GM19351 (cell line): Measurements from ENCODE around the gene IVNS1ABP.

Experiments used
- ATAC-seq: cut with Tn5 transposase; IDR thresholded peaks from one replicate; pipeline ENCODE4 v1.9.1; 2021; ENCODE audit warnings: mild to moderate bottlenecking, moderate library complexity; ENCODE audit not compliant: unreplicated experiment

Gene IVNS1ABP

GRCh38 chr1:185297982-185298381 is 19.1 kb downstream of the IVNS1ABP start:
- ATAC-seq = no peak

- no peak for ATAC-seq
Measured at GRCh38 chr1:185295091-185295490, 22.0 kb downstream of the IVNS1ABP start.

GRCh38 chr1:185293967-185294542 is 23.0 kb downstream of the IVNS1ABP start:
- ATAC-seq = no peak

- ATAC-seq = no peak
Measured at GRCh38 chr1:185292237-185292636, 24.8 kb downstream of the IVNS1ABP start.

- ATAC-seq = no peak
Measured at GRCh38 chr1:185291652-185292051, 25.4 kb downstream of the IVNS1ABP start.

- peak; percentile 54 for ATAC-seq
Measured at GRCh38 chr1:185291159-185291558, 25.9 kb downstream of the IVNS1ABP start.

- ATAC-seq = no peak
Measured at GRCh38 chr1:185289880-185290279, 27.2 kb downstream of the IVNS1ABP start.

GRCh38 chr1:185288435-185288834 is 28.6 kb downstream of the IVNS1ABP start:
- ATAC-seq = no peak

GRCh38 chr1:185287451-185287850 is 29.6 kb downstream of the IVNS1ABP start:
- no peak for ATAC-seq

GRCh38 chr1:185284533-185285276 is 32.3 kb downstream of the IVNS1ABP start:
- no peak for ATAC-seq

- no peak for ATAC-seq
Measured at GRCh38 chr1:185284116-185284515, 32.9 kb downstream of the IVNS1ABP start.

GRCh38 chr1:185281245-185281644 is 35.8 kb downstream of the IVNS1ABP start:
- ATAC-seq = peak; percentile 60

GRCh38 chr1:185280589-185280988 is 36.5 kb downstream of the IVNS1ABP start:
- no peak for ATAC-seq

GRCh38 chr1:185279571-185279970 is 37.5 kb downstream of the IVNS1ABP start:
- no peak for ATAC-seq

GRCh38 chr1:185271921-185272320 is 45.1 kb downstream of the IVNS1ABP start:
- no peak for ATAC-seq

- no peak for ATAC-seq
Measured at GRCh38 chr1:185268352-185268751, 48.7 kb downstream of the IVNS1ABP start.

GRCh38 chr1:185267701-185268100 is 49.3 kb downstream of the IVNS1ABP start:
- ATAC-seq = no peak

- ATAC-seq = no peak
Measured at GRCh38 chr1:185267301-185267700, 49.7 kb downstream of the IVNS1ABP start.

- no peak for ATAC-seq
Measured at GRCh38 chr1:185265314-185265713, 51.7 kb downstream of the IVNS1ABP start.

GRCh38 chr1:185263780-185264179 is 53.3 kb downstream of the IVNS1ABP start:
- ATAC-seq = no peak

GRCh38 chr1:185263292-185263691 is 53.8 kb downstream of the IVNS1ABP start:
- no peak for ATAC-seq

GRCh38 chr1:185262151-185262550 is 54.9 kb downstream of the IVNS1ABP start:
- no peak for ATAC-seq

GRCh38 chr1:185260611-185261010 is 56.4 kb downstream of the IVNS1ABP start:
- no peak for ATAC-seq
